Kidney epithelial cell (primary cell): ENCODE data around the gene MLH3. TPM values are rescaled to one million over a fixed set of nuclear protein-coding genes. Genes with fewer than 3 reads are reported as not detected.

Source experiments
- DNase-seq: peaks from one replicate; pipeline ENCODE4 v3.0.0-alpha.2; 2010; ENCODE audit warnings: low read depth
- H3K27me3 ChIP-seq: 2 replicates; pipeline ENCODE4 v1.6.0; 2011; ENCODE audit warnings: low read length; ENCODE audit not compliant: control insufficient read depth, insufficient read depth
- H3K36me3 ChIP-seq: 2 replicates; pipeline ENCODE4 v1.5.1; 2011; ENCODE audit warnings: low read length; ENCODE audit not compliant: control insufficient read depth, insufficient read depth
- H3K4me3 ChIP-seq: 2 replicates; pipeline ENCODE4 v1.5.1; 2011; ENCODE audit warnings: low read depth, mild to moderate bottlenecking, control low read depth, low read length
- CTCF ChIP-seq: IDR thresholded peaks from 2 replicates; pipeline ENCODE4 v1.5.1; 2011; ENCODE audit warnings: mild to moderate bottlenecking, moderate library complexity, low read length, control low read depth, inconsistent platforms; ENCODE audit not compliant: insufficient read depth, poor library complexity, severe bottlenecking
- total RNA-seq: library from RNA; depleted of rRNA; stranded (reverse); fragments of >200 nt; gene quantifications from 2 replicates; pipeline ENCODE4 v1.2.3, GENCODE V29; 2015

Gene MLH3
- total RNA-seq, 1 donor from 2014 or later = 17.9 TPM

GRCh38 chr14:75046899-75047298 is 4.4 kb downstream of the MLH3 start:
- no peak for TF ChIP-seq CTCF

GRCh38 chr14:75046275-75046674 is 5.0 kb downstream of the MLH3 start:
- no peak for TF ChIP-seq CTCF
- H3K36me3 ChIP-seq = no peaks in the 10 kb centered on the region
- no peak overlapping the region for H3K4me3 ChIP-seq
- H3K27me3 ChIP-seq = no peaks in the 10 kb centered on the region
- no peak for DNase-seq

More at GRCh38 chr14:75046899-75047298, 4.4 kb downstream of the MLH3 start:
- no peak overlapping the region for H3K4me3 ChIP-seq
- DNase-seq = no peak
- no peaks in the 10 kb centered on the region for H3K27me3 ChIP-seq
- no peaks in the 10 kb centered on the region for H3K36me3 ChIP-seq

GRCh38 chr14:75044752-75045151 is 6.5 kb downstream of the MLH3 start:
- no peaks in the 10 kb centered on the region for H3K27me3 ChIP-seq
- H3K4me3 ChIP-seq = no peak overlapping the region
- no peaks in the 10 kb centered on the region for H3K36me3 ChIP-seq
- no peak for TF ChIP-seq CTCF
- DNase-seq = no peak

- no peak for TF ChIP-seq CTCF
- DNase-seq = no peak
- H3K4me3 ChIP-seq = no peak overlapping the region
- H3K36me3 ChIP-seq = no peaks in the 10 kb centered on the region
- no peaks in the 10 kb centered on the region for H3K27me3 ChIP-seq
These were observed 6.9 kb downstream of the MLH3 start for GRCh38 chr14:75044322-75044721.

GRCh38 chr14:75042035-75042434 is 9.2 kb downstream of the MLH3 start:
- no peak overlapping the region for H3K4me3 ChIP-seq
- TF ChIP-seq CTCF = no peak
- no peaks in the 10 kb centered on the region for H3K36me3 ChIP-seq
- no peak for DNase-seq
- no peaks in the 10 kb centered on the region for H3K27me3 ChIP-seq

- H3K27me3 ChIP-seq = no peaks in the 10 kb centered on the region
- DNase-seq = no peak
- H3K36me3 ChIP-seq = no peaks in the 10 kb centered on the region
- H3K4me3 ChIP-seq = no peak overlapping the region
- no peak for TF ChIP-seq CTCF
These were observed 9.7 kb downstream of the MLH3 start for GRCh38 chr14:75041613-75042012.
